ENCODE data around the gene IGSF9B.

GRCh38 chr11:133924661-133925060 lies 32.1 kb downstream of the IGSF9B start:
- TF ChIP-seq CTCF (IDR thresholded peaks at IDR 0.05 in 2 of 3, conservative IDR thresholded peaks at IDR 0.05 in 1 of 3; ENCODE audit: control insufficient read depth in 2 of 3, extremely low read depth in 1 of 3, insufficient read depth in 1 of 3, low read depth in 3 of 3, low read length in 3 of 3) = no peak
- no peak for TF ChIP-seq TBL1XR1 (IDR thresholded peaks at IDR 0.05; ENCODE audit: low read depth, low read length)
- no peak for TF ChIP-seq MAX (IDR thresholded peaks at IDR 0.05; ENCODE audit: low read depth, low read length)
- TF ChIP-seq POLR2AphosphoS5 (IDR thresholded peaks at IDR 0.05; ENCODE audit: low read length) = no peak
- TF ChIP-seq STAT1 (conservative IDR thresholded peaks at IDR 0.05) = no peak
